SK-N-SH (cell line): ENCODE data around the gene HOTAIR.

Source experiments
- EP300 ChIP-seq, 2 experiments: IDR thresholded peaks; 2 replicates each; pipeline versions ENCODE4 v1.4.0 to v1.6.1; 2012; ENCODE audit warnings: borderline replicate concordance in 1 of 2, low read depth in 1 of 2, low read length in 1 of 2
- NFIC ChIP-seq: IDR thresholded peaks from 2 replicates; pipeline ENCODE4 v1.4.0; 2012; ENCODE audit warnings: borderline replicate concordance
- RFX5 ChIP-seq: IDR thresholded peaks from 2 replicates; pipeline ENCODE4 v1.6.1; 2012; ENCODE audit warnings: mild to moderate bottlenecking, improper control_type of control experiment, low read length
- TF ChIP-seq, protein P1 (sequence below): fragments of 200-600 bp; sonication (generic); IDR thresholded peaks from 2 replicates; pipeline ENCODE4 v1.6.1; 2017; ENCODE audit warnings: antibody characterized with exemption, mild to moderate bottlenecking, moderate library complexity
- TF ChIP-seq, protein P2 (sequence below): IDR thresholded peaks from 2 replicates; pipeline ENCODE4 v1.6.1; 2012; ENCODE audit warnings: mild to moderate bottlenecking, low read depth, low read length, moderate library complexity

DNA sequence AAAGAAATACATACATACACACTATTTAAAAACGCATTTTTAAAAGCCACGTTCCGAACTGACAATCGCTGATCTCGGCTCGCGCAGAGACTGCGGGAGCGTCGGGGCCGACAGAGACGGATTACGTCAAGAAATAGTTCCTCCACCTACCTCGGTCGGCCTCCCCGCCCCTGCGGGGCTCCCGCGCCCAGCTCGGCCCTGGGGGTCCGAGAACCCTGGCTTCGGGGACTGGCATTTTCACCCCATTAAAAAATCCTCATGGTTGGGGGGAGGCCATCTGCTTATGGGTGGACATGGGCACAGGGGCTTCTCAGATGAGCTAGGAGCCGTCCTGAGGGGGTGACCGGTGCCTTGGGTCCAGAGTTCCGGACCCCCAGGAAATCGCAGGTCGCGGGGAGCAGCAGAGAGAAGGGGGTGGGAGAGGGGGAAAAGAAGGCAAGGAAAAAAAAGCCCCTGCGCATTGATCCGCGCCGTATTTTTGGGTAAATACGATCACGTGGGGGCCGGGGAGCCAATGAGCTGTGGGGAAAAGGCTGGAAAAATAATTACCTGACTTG lies 24.9 kb upstream of the HOTAIR start:
- TF ChIP-seq, protein P1, sequence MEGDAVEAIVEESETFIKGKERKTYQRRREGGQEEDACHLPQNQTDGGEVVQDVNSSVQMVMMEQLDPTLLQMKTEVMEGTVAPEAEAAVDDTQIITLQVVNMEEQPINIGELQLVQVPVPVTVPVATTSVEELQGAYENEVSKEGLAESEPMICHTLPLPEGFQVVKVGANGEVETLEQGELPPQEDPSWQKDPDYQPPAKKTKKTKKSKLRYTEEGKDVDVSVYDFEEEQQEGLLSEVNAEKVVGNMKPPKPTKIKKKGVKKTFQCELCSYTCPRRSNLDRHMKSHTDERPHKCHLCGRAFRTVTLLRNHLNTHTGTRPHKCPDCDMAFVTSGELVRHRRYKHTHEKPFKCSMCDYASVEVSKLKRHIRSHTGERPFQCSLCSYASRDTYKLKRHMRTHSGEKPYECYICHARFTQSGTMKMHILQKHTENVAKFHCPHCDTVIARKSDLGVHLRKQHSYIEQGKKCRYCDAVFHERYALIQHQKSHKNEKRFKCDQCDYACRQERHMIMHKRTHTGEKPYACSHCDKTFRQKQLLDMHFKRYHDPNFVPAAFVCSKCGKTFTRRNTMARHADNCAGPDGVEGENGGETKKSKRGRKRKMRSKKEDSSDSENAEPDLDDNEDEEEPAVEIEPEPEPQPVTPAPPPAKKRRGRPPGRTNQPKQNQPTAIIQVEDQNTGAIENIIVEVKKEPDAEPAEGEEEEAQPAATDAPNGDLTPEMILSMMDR, result no peak
- no peak for TF ChIP-seq NFIC
- no peak for TF ChIP-seq EP300 (IDR thresholded peaks at IDR 0.05; ENCODE audit: borderline replicate concordance in 1 of 2, low read depth in 1 of 2, low read length in 1 of 2)
- TF ChIP-seq RFX5, result no peak
- TF ChIP-seq, protein P2, sequence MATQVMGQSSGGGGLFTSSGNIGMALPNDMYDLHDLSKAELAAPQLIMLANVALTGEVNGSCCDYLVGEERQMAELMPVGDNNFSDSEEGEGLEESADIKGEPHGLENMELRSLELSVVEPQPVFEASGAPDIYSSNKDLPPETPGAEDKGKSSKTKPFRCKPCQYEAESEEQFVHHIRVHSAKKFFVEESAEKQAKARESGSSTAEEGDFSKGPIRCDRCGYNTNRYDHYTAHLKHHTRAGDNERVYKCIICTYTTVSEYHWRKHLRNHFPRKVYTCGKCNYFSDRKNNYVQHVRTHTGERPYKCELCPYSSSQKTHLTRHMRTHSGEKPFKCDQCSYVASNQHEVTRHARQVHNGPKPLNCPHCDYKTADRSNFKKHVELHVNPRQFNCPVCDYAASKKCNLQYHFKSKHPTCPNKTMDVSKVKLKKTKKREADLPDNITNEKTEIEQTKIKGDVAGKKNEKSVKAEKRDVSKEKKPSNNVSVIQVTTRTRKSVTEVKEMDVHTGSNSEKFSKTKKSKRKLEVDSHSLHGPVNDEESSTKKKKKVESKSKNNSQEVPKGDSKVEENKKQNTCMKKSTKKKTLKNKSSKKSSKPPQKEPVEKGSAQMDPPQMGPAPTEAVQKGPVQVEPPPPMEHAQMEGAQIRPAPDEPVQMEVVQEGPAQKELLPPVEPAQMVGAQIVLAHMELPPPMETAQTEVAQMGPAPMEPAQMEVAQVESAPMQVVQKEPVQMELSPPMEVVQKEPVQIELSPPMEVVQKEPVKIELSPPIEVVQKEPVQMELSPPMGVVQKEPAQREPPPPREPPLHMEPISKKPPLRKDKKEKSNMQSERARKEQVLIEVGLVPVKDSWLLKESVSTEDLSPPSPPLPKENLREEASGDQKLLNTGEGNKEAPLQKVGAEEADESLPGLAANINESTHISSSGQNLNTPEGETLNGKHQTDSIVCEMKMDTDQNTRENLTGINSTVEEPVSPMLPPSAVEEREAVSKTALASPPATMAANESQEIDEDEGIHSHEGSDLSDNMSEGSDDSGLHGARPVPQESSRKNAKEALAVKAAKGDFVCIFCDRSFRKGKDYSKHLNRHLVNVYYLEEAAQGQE, result no peak
